ENCODE data around the gene PAH. TPM values are rescaled to one million over a fixed set of nuclear protein-coding genes. Genes with fewer than 3 reads are reported as not detected.

Gene PAH
- total RNA-seq, 1 experiment from 2014 or later: 5.7 TPM

DNA sequence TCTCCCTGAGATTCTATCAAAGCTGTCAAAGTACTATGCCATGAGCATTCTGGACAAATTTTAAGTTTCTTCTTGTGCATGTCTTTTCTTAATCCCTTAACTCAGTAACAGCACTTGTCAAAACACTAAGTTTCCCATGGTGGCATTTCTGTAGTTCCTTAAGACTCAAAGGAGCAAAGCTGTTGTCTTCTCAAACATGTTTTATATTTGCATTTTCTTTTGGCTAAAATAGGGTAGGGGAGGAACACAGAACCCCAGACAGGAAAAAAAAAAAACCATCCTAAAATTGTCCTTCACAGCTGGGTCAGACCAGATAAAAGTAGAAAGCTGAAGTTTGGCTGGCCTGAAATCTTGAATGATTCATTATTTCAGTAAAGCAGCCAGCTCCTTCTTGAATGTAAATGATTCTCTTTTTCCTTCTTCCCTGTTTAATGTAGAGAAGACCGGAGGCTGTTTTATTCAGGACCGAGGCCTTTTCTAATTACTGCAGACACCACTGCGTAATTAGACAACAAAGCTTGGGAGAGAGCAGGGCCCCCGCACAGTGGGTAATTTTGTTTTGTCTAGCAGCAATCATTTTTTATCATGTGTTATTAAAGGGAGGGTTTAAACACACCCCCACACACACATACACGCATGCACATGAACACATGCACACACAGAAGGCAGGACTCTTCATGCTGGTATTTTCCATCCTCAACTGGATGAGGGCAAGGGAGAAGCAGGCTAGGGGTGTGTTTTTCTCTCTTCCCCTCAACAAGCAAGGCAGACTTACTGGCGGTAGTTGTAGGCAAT is 51.0 kb downstream of the PAH start (continued):
- TF ChIP-seq, protein P1, sequence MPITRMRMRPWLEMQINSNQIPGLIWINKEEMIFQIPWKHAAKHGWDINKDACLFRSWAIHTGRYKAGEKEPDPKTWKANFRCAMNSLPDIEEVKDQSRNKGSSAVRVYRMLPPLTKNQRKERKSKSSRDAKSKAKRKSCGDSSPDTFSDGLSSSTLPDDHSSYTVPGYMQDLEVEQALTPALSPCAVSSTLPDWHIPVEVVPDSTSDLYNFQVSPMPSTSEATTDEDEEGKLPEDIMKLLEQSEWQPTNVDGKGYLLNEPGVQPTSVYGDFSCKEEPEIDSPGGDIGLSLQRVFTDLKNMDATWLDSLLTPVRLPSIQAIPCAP (CRISPR knock-in tag; IDR thresholded peaks at IDR 0.05): no peak
- TF ChIP-seq, protein P2, sequence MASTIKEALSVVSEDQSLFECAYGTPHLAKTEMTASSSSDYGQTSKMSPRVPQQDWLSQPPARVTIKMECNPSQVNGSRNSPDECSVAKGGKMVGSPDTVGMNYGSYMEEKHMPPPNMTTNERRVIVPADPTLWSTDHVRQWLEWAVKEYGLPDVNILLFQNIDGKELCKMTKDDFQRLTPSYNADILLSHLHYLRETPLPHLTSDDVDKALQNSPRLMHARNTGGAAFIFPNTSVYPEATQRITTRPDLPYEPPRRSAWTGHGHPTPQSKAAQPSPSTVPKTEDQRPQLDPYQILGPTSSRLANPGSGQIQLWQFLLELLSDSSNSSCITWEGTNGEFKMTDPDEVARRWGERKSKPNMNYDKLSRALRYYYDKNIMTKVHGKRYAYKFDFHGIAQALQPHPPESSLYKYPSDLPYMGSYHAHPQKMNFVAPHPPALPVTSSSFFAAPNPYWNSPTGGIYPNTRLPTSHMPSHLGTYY (CRISPR knock-in tag; IDR thresholded peaks at IDR 0.05): no peak
- TF ChIP-seq FOXK1 (CRISPR knock-in tag; IDR thresholded peaks at IDR 0.05): no peak
- no peak for TF ChIP-seq ZBTB21 (CRISPR knock-in tag; IDR thresholded peaks at IDR 0.05; ENCODE audit: borderline replicate concordance)
- no peak for TF ChIP-seq NR2C2 (CRISPR knock-in tag; IDR thresholded peaks at IDR 0.05)
- no peak for TF ChIP-seq ZNF416 (CRISPR knock-in tag; IDR thresholded peaks at IDR 0.05)
- TF ChIP-seq ZNF396 (CRISPR knock-in tag; IDR thresholded peaks at IDR 0.05; ENCODE audit: borderline replicate concordance): no peak
- TF ChIP-seq, protein P3, sequence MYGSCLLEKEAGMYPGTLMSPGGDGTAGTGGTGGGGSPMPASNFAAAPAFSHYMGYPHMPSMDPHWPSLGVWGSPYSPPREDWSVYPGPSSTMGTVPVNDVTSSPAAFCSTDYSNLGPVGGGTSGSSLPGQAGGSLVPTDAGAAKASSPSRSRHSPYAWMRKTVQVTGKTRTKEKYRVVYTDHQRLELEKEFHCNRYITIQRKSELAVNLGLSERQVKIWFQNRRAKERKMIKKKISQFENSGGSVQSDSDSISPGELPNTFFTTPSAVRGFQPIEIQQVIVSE (CRISPR knock-in tag; IDR thresholded peaks at IDR 0.05; ENCODE audit: borderline replicate concordance): no peak
- TF ChIP-seq ZNF219 (CRISPR knock-in tag; IDR thresholded peaks at IDR 0.05; ENCODE audit: borderline replicate concordance): no peak
- no peak for TF ChIP-seq ZNF232 (CRISPR knock-in tag; IDR thresholded peaks at IDR 0.05)
- no peak for TF ChIP-seq JAZF1 (CRISPR knock-in tag; IDR thresholded peaks at IDR 0.05)

DNA sequence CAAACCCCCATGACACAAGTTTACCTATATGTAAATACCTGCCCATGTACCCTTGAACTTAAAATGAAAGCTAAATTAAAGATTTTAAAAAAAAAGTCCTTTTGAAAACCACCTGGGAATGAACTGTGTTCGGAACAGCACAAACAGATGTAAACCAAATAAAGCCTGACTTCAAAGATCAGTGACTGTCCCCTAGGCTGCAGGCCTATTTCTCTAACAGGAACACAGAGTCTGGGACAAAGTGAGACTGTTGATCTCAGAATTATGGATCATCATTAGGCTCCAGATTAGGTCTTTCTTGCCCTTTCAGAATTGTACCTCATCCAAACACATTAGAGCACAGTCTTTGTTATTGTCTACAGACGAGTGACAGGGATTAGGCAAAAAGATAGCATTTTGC is 54.6 kb downstream of the PAH start:
- ChIA-PET CTCF (no interaction called here), POLR2A (no interaction called here)
- TF ChIP-seq CBFB (CRISPR knock-in tag; IDR thresholded peaks at IDR 0.05; ENCODE audit: low read depth) (no peak), RELA (CRISPR knock-in tag; IDR thresholded peaks at IDR 0.05; ENCODE audit: borderline replicate concordance) (no peak), SMAD4 (CRISPR knock-in tag; IDR thresholded peaks at IDR 0.05) (no peak), SP1 (CRISPR knock-in tag; conservative IDR thresholded peaks at IDR 0.05) (no peak), NFE2L1 (CRISPR knock-in tag; IDR thresholded peaks at IDR 0.05) (no peak), SMAD3 (CRISPR knock-in tag; IDR thresholded peaks at IDR 0.05; ENCODE audit: borderline replicate concordance) (no peak), ZNF232 (CRISPR knock-in tag; IDR thresholded peaks at IDR 0.05) (no peak)
- TF ChIP-seq, protein P4, sequence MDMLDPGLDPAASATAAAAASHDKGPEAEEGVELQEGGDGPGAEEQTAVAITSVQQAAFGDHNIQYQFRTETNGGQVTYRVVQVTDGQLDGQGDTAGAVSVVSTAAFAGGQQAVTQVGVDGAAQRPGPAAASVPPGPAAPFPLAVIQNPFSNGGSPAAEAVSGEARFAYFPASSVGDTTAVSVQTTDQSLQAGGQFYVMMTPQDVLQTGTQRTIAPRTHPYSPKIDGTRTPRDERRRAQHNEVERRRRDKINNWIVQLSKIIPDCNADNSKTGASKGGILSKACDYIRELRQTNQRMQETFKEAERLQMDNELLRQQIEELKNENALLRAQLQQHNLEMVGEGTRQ (CRISPR knock-in tag; IDR thresholded peaks at IDR 0.05): no peak
- TF ChIP-seq, protein P5, sequence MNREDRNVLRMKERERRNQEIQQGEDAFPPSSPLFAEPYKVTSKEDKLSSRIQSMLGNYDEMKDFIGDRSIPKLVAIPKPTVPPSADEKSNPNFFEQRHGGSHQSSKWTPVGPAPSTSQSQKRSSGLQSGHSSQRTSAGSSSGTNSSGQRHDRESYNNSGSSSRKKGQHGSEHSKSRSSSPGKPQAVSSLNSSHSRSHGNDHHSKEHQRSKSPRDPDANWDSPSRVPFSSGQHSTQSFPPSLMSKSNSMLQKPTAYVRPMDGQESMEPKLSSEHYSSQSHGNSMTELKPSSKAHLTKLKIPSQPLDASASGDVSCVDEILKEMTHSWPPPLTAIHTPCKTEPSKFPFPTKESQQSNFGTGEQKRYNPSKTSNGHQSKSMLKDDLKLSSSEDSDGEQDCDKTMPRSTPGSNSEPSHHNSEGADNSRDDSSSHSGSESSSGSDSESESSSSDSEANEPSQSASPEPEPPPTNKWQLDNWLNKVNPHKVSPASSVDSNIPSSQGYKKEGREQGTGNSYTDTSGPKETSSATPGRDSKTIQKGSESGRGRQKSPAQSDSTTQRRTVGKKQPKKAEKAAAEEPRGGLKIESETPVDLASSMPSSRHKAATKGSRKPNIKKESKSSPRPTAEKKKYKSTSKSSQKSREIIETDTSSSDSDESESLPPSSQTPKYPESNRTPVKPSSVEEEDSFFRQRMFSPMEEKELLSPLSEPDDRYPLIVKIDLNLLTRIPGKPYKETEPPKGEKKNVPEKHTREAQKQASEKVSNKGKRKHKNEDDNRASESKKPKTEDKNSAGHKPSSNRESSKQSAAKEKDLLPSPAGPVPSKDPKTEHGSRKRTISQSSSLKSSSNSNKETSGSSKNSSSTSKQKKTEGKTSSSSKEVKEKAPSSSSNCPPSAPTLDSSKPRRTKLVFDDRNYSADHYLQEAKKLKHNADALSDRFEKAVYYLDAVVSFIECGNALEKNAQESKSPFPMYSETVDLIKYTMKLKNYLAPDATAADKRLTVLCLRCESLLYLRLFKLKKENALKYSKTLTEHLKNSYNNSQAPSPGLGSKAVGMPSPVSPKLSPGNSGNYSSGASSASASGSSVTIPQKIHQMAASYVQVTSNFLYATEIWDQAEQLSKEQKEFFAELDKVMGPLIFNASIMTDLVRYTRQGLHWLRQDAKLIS (CRISPR knock-in tag; IDR thresholded peaks at IDR 0.05; ENCODE audit: borderline replicate concordance): no peak
- TF ChIP-seq, protein P6, sequence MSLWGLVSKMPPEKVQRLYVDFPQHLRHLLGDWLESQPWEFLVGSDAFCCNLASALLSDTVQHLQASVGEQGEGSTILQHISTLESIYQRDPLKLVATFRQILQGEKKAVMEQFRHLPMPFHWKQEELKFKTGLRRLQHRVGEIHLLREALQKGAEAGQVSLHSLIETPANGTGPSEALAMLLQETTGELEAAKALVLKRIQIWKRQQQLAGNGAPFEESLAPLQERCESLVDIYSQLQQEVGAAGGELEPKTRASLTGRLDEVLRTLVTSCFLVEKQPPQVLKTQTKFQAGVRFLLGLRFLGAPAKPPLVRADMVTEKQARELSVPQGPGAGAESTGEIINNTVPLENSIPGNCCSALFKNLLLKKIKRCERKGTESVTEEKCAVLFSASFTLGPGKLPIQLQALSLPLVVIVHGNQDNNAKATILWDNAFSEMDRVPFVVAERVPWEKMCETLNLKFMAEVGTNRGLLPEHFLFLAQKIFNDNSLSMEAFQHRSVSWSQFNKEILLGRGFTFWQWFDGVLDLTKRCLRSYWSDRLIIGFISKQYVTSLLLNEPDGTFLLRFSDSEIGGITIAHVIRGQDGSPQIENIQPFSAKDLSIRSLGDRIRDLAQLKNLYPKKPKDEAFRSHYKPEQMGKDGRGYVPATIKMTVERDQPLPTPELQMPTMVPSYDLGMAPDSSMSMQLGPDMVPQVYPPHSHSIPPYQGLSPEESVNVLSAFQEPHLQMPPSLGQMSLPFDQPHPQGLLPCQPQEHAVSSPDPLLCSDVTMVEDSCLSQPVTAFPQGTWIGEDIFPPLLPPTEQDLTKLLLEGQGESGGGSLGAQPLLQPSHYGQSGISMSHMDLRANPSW (CRISPR knock-in tag; conservative IDR thresholded peaks at IDR 0.05; ENCODE audit: low read depth): no peak
- TF ChIP-seq, protein P7, sequence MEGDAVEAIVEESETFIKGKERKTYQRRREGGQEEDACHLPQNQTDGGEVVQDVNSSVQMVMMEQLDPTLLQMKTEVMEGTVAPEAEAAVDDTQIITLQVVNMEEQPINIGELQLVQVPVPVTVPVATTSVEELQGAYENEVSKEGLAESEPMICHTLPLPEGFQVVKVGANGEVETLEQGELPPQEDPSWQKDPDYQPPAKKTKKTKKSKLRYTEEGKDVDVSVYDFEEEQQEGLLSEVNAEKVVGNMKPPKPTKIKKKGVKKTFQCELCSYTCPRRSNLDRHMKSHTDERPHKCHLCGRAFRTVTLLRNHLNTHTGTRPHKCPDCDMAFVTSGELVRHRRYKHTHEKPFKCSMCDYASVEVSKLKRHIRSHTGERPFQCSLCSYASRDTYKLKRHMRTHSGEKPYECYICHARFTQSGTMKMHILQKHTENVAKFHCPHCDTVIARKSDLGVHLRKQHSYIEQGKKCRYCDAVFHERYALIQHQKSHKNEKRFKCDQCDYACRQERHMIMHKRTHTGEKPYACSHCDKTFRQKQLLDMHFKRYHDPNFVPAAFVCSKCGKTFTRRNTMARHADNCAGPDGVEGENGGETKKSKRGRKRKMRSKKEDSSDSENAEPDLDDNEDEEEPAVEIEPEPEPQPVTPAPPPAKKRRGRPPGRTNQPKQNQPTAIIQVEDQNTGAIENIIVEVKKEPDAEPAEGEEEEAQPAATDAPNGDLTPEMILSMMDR (IDR thresholded peaks at IDR 0.05): no peak
- Mint-ChIP-seq H3K4me3 (no peak overlapping the region), H3K27me3 (ENCODE audit: low read depth) (peaks cover 24% of the 10 kb centered on the region), H3K27ac (no peak overlapping the region), H3K36me3 (peaks cover 6% of the 10 kb centered on the region; the same call in 1 of the 2 replicates), H3K9me3 (peaks cover 14% of the 10 kb centered on the region), H3K4me1 (no peaks in the 10 kb centered on the region)
- no peak for ATAC-seq
- DNase-seq (ENCODE audit: low spot score): no peak
